ENCODE data around the gene GIMD1. TPM values are rescaled to one million over a fixed set of nuclear protein-coding genes. Genes with fewer than 3 reads are reported as not detected.

GIMD1 gene
- total RNA-seq, 1 experiment from 2014 or later: not detected

GRCh38 chr4:106314960-106315359 lies 53.6 kb downstream of the GIMD1 start:
- Histone ChIP-seq H4K20me1 (ENCODE audit: control insufficient read depth, insufficient read depth, insufficient read length) (no peaks in the 10 kb centered on the region), H2BK120ac (ENCODE audit: low read depth, low read length, poor library complexity, severe bottlenecking) (no peak overlapping the region), H2BK12ac (ENCODE audit: insufficient read length, low read depth, low read length) (no peak overlapping the region), H3K9me3 (ENCODE audit: control insufficient read depth, low read depth, low read length) (no peaks in the 10 kb centered on the region), H3K23me2 (ENCODE audit: insufficient read length, low read depth, low read length, poor library complexity, severe bottlenecking) (peaks cover 5% of the 10 kb centered on the region), H3K23ac (ENCODE audit: insufficient read length, low read depth, low read length) (no peak overlapping the region), H3K18ac (ENCODE audit: insufficient read length, low read depth, low read length) (no peak overlapping the region), H3T11ph (ENCODE audit: low read length) (no peak overlapping the region), H3K27ac (ENCODE audit: insufficient read length, low read depth, low read length) (no peak overlapping the region), H2AK5ac (ENCODE audit: insufficient read length, low read length) (no peak overlapping the region), H3K56ac (ENCODE audit: insufficient read length, low read depth, low read length) (no peak overlapping the region), H4K5ac (ENCODE audit: insufficient read length, low read depth, low read length) (no peak overlapping the region), H2AFZ (ENCODE audit: low read length) (no peak overlapping the region), H2BK20ac (ENCODE audit: low read depth, low read length, poor library complexity, severe bottlenecking) (no peak overlapping the region), H3K79me2 (ENCODE audit: insufficient read depth, low read length) (peaks cover 13% of the 10 kb centered on the region; the same call in 1 of the 2 replicates), H3K4me1 (ENCODE audit: insufficient read depth, low read length) (no peaks in the 10 kb centered on the region), H3K79me1 (ENCODE audit: insufficient read depth, low read depth, low read length, poor library complexity, severe bottlenecking) (peaks cover 3% of the 10 kb centered on the region), H3K14ac (ENCODE audit: insufficient read depth, low read length) (no peak overlapping the region), H3K27me3 (ENCODE audit: insufficient read depth, low read length) (no peaks in the 10 kb centered on the region), H3K9ac (ENCODE audit: extremely low read depth, insufficient read length, low read length) (peak overlapping the region; percentile 22), H4K91ac (ENCODE audit: insufficient read length, low read depth, low read length) (no peak overlapping the region), H4K8ac (replicated peaks; ENCODE audit: insufficient read length, low read depth, low read length) (no peak overlapping the region), H2BK15ac (ENCODE audit: low read depth, low read length) (no peak overlapping the region), H2BK5ac (ENCODE audit: insufficient read length, low read length) (no peak overlapping the region), H3K4me2 (ENCODE audit: insufficient read depth, insufficient read length, low read length) (peak overlapping the region; percentile 93), H3K4ac (ENCODE audit: low read depth, low read length) (no peak overlapping the region)
- Mint-ChIP-seq H3K27me3 (ENCODE audit: low read depth) (no peaks in the 10 kb centered on the region), H3K9me3 (peaks cover under 1% of the 10 kb centered on the region in 2 experiments; a peak in 3 of 5 replicates), H3K4me1 (peaks cover 4 to 8% of the 10 kb centered on the region in 2 experiments), H3K36me3 (ENCODE audit: insufficient read depth in 1 of 3, low read depth in 3 of 3) (peaks cover under 1 to 2% (median 1%) of the 10 kb centered on the region in 3 experiments; a peak in 6 of 7 replicates), H3K4me3 (no peak overlapping the region), H3K27ac (peak overlapping the region; percentile 8 to 81 (median 21); a peak in 1 of 7 replicates)
- TF ChIP-seq CTCF (conservative IDR thresholded peaks at IDR 0.05): no peak
- WGBS (ENCODE audit: extremely low coverage, insufficient read length, low lambda C conversion rate): no CpG with 5 or more reads among the region's 6 CpGs
- no peak for DNase-seq
